Panc1 (cell line): ENCODE measurements around the gene SYT5.
"Not testable (repeated sequence)": the region's sequence is repeated elsewhere in the genome, so short reads cannot be mapped to it uniquely, and the experiment has no call there.

Experiments
- POLR2AphosphoS5 ChIP-seq: IDR thresholded peaks from 2 replicates; pipeline ENCODE4 v1.6.1; 2012; ENCODE audit warnings: mild to moderate bottlenecking, low read depth, low read length, moderate library complexity
- TF ChIP-seq, protein P1 (sequence below): fragments of 450-650 bp; IDR thresholded peaks from 2 replicates; pipeline ENCODE4 v1.5.1; 2017; ENCODE audit warnings: mild to moderate bottlenecking
- TF ChIP-seq, protein P2 (sequence below), 2 experiments: IDR thresholded peaks; 2 replicates each; pipeline ENCODE4 v1.6.1; 2011 to 2012; ENCODE audit warnings: low read depth in 2 of 2, control low read depth in 1 of 2, low read length in 1 of 2, mild to moderate bottlenecking in 1 of 2, moderate library complexity in 1 of 2; ENCODE audit not compliant: insufficient read depth in 1 of 2

DNA sequence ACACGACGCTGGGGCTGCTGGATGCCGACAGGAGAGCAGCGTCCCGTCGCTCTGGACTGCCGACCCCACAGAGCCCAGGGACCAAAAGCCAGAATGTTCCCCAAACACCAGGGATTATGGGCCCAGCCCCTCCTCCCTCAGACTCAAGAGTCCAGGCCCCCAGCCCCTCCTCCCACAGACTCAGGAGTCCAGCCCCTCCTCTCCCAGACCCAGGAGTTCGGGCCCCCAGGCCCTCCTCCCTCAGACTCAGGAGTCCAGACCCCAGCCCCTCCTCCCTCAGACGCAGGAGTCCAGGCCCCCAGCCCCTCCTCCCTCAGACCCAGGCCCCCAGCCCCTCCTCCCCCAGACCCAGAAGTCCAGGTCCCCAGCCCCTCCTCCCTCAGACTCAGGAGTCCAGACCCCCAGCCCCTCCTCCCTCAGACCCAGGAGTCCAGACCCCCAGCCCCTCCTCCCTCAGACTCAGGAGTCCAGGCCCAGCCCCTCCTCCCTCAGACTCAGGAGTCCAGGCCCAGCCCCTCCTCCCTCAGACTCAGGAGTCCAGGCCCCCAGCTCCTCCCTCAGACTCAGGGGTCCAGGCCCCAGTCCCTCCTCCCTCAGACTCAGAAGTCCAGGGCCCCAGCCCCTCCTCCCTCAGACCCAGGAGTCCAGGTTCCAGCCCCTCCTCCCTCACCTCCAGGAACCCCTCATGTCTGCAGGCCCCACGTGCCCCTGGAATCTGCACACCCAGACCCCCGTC lies 44.8 kb upstream of the SYT5 start:
- TF ChIP-seq, protein P1, sequence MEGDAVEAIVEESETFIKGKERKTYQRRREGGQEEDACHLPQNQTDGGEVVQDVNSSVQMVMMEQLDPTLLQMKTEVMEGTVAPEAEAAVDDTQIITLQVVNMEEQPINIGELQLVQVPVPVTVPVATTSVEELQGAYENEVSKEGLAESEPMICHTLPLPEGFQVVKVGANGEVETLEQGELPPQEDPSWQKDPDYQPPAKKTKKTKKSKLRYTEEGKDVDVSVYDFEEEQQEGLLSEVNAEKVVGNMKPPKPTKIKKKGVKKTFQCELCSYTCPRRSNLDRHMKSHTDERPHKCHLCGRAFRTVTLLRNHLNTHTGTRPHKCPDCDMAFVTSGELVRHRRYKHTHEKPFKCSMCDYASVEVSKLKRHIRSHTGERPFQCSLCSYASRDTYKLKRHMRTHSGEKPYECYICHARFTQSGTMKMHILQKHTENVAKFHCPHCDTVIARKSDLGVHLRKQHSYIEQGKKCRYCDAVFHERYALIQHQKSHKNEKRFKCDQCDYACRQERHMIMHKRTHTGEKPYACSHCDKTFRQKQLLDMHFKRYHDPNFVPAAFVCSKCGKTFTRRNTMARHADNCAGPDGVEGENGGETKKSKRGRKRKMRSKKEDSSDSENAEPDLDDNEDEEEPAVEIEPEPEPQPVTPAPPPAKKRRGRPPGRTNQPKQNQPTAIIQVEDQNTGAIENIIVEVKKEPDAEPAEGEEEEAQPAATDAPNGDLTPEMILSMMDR: not testable (repeated sequence)
- TF ChIP-seq, protein P2, sequence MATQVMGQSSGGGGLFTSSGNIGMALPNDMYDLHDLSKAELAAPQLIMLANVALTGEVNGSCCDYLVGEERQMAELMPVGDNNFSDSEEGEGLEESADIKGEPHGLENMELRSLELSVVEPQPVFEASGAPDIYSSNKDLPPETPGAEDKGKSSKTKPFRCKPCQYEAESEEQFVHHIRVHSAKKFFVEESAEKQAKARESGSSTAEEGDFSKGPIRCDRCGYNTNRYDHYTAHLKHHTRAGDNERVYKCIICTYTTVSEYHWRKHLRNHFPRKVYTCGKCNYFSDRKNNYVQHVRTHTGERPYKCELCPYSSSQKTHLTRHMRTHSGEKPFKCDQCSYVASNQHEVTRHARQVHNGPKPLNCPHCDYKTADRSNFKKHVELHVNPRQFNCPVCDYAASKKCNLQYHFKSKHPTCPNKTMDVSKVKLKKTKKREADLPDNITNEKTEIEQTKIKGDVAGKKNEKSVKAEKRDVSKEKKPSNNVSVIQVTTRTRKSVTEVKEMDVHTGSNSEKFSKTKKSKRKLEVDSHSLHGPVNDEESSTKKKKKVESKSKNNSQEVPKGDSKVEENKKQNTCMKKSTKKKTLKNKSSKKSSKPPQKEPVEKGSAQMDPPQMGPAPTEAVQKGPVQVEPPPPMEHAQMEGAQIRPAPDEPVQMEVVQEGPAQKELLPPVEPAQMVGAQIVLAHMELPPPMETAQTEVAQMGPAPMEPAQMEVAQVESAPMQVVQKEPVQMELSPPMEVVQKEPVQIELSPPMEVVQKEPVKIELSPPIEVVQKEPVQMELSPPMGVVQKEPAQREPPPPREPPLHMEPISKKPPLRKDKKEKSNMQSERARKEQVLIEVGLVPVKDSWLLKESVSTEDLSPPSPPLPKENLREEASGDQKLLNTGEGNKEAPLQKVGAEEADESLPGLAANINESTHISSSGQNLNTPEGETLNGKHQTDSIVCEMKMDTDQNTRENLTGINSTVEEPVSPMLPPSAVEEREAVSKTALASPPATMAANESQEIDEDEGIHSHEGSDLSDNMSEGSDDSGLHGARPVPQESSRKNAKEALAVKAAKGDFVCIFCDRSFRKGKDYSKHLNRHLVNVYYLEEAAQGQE (IDR thresholded peaks at IDR 0.05; ENCODE audit: insufficient read depth in 1 of 2, low read depth in 2 of 2, low read length in 1 of 2): not testable (repeated sequence)
- TF ChIP-seq POLR2AphosphoS5: not testable (repeated sequence)
